B cell (primary cell): ENCODE results near the gene ZSCAN1. TPM values are rescaled to one million over a fixed set of nuclear protein-coding genes. Genes with fewer than 3 reads are reported as not detected.
A peak's percentile ranks its signal among the peaks of the same experiment; 100 is the strongest.

Experiments
- ATAC-seq: fragments of 200-7000 bp; cut with Tn5 transposase; one replicate; pipeline ENCODE4 v1.10.0; 2021; ENCODE audit warnings: low read depth, mild to moderate bottlenecking, moderate number of reproducible peaks, moderate library complexity
- CTCF ChIA-PET: fragments of 350-600 bp; sonication (Branson Sonifier 250); formaldehyde crosslinking; loops from one replicate; lab custom pipeline; 2021; ENCODE audit warnings: antibody characterized with exemption, inconsistent platforms; lab: Charles Lee
- POLR2A ChIA-PET: fragments of 350-600 bp; sonication (Branson Sonifier 250); formaldehyde crosslinking; loops from one replicate; lab custom pipeline; 2021; ENCODE audit warnings: antibody characterized with exemption; lab: Charles Lee
- DNase-seq: peaks from one replicate; pipeline ENCODE4 v3.0.0; 2013
- H2AFZ ChIP-seq: 2 replicates; pipeline ENCODE4 v1.6.1; 2012; ENCODE audit warnings: mild to moderate bottlenecking, low read depth, low read length; ENCODE audit not compliant: insufficient read depth, poor library complexity, severe bottlenecking
- H3K27ac ChIP-seq, 2 donors: 1 replicate in 1 of 2; 2 replicates in 1 of 2; pipeline ENCODE4 v1.5.1; 2012 to 2013; ENCODE audit warnings: low read length in 2 of 2, mild to moderate bottlenecking in 2 of 2, moderate library complexity in 1 of 2
- H3K27me3 ChIP-seq, 4 experiments: fragments of 200-600 bp in 1 of 4; sonication (generic) in 1 of 4; replicated peaks in 1 of 4; 1 replicate in 2 of 4; 2 replicates in 2 of 4; pipeline versions ENCODE4 v1.6.1 to v1.7.0; 2013 to 2016; ENCODE audit warnings: low read length in 3 of 4, mild to moderate bottlenecking in 2 of 4, mixed read lengths in 1 of 4, moderate library complexity in 1 of 4; ENCODE audit not compliant: insufficient read depth in 4 of 4, control insufficient read depth in 3 of 4; ENCODE audit errors: control extremely low read depth in 1 of 4
- H3K36me3 ChIP-seq, 2 experiments: replicated peaks in 1 of 2; 1 replicate in 1 of 2; 2 replicates in 1 of 2; pipeline versions ENCODE4 v1.6.1 to v1.7.1; 2013; ENCODE audit warnings: low read length in 1 of 2; ENCODE audit not compliant: insufficient read depth in 2 of 2, control insufficient read depth in 1 of 2; ENCODE audit errors: control extremely low read depth in 1 of 2, extremely low read depth in 1 of 2
- H3K4me1 ChIP-seq, 2 donors: fragments of 200-600 bp in 1 of 2; sonication (generic) in 1 of 2; 1 replicate in 1 of 2; 2 replicates in 1 of 2; pipeline versions ENCODE4 v1.5.1 to v1.6.1; 2013 to 2017; ENCODE audit warnings: low read length in 2 of 2; ENCODE audit not compliant: control insufficient read depth in 2 of 2, insufficient read depth in 2 of 2
- H3K4me2 ChIP-seq: replicated peaks from 2 replicates; pipeline ENCODE3; 2012; ENCODE audit warnings: mild to moderate bottlenecking, low read depth, low read length; ENCODE audit not compliant: poor library complexity, severe bottlenecking
- H3K4me3 ChIP-seq, 5 experiments: fragments of 200-600 bp in 1 of 5; sonication (generic) in 1 of 5; 1 replicate in 3 of 5; 2 replicates in 2 of 5; pipeline versions ENCODE4 v1.5.1 to v1.7.0; 2011 to 2016; ENCODE audit warnings: low read length in 4 of 5, mild to moderate bottlenecking in 4 of 5, low read depth in 2 of 5, control low read depth in 1 of 5, moderate library complexity in 1 of 5; ENCODE audit not compliant: insufficient read depth in 1 of 5; ENCODE audit errors: control extremely low read depth in 1 of 5, extremely low read depth in 1 of 5
- H3K79me2 ChIP-seq: fragments of 200-600 bp; sonication (generic); one replicate; pipeline ENCODE4 v1.6.0; 2016; ENCODE audit warnings: low read length; ENCODE audit not compliant: control insufficient read depth, insufficient read depth
- H3K9ac ChIP-seq: fragments of 200-600 bp; sonication (generic); 2 replicates; pipeline ENCODE4 v1.6.1; 2017; ENCODE audit warnings: mild to moderate bottlenecking, low read length, moderate library complexity
- H3K9me3 ChIP-seq, 3 donors: one replicate each; pipeline versions ENCODE4 v1.6.1 to v1.7.1; 2013; ENCODE audit warnings: low read length in 2 of 3; ENCODE audit not compliant: control insufficient read depth in 2 of 3, insufficient read depth in 1 of 3; ENCODE audit errors: control extremely low read depth in 1 of 3
- H4K20me1 ChIP-seq: 2 replicates; pipeline ENCODE4 v1.6.0; 2012; ENCODE audit warnings: mild to moderate bottlenecking, low read length; ENCODE audit not compliant: insufficient read depth, control insufficient read depth, poor library complexity, severe bottlenecking
- H3K27ac Mint-ChIP-seq: one replicate; pipeline ENCODE4 v1.8.0; 2021; ENCODE audit warnings: mixed read lengths
- H3K27me3 Mint-ChIP-seq: one replicate; pipeline ENCODE4 v1.8.0; 2021; ENCODE audit warnings: mixed read lengths
- H3K4me1 Mint-ChIP-seq: one replicate; pipeline ENCODE4 v1.8.0; 2021; ENCODE audit warnings: mixed read lengths
- H3K4me3 Mint-ChIP-seq: one replicate; pipeline ENCODE4 v1.8.0; 2021; ENCODE audit warnings: mixed read lengths
- H3K9me3 Mint-ChIP-seq: one replicate; pipeline ENCODE4 v1.8.0; 2022; ENCODE audit warnings: mixed read lengths; ENCODE audit not compliant: insufficient read depth
- EZH2 ChIP-seq: IDR thresholded peaks from 2 replicates; pipeline ENCODE4 v1.6.1; 2012; ENCODE audit warnings: borderline replicate concordance, low read depth, mild to moderate bottlenecking, moderate library complexity, low read length; ENCODE audit not compliant: insufficient read depth, poor library complexity, severe bottlenecking
- WGBS: methylation state at CpG from one replicate; pipeline ENCODE4 v1.1.5; 2013; ENCODE audit warnings: missing lambda C conversion rate; ENCODE audit not compliant: insufficient coverage; 5-methylcytosine and 5-hydroxymethylcytosine counted together
- intact Hi-C: fragments of 100-400 bp; cut with micrococcal nuclease; formaldehyde crosslinking; loops from one replicate; pipeline ENCODE4 v1.10.0; 2022
- polyA plus RNA-seq: library from polyadenylated mRNA; depleted of rRNA; stranded (reverse); fragments of >200 nt; gene quantifications from 2 replicates; pipeline ENCODE4 v1.2.3, GENCODE V29; 2012
- total RNA-seq, 2 donors: library from RNA; stranded (reverse); fragments of 120-200 nt in 1 of 2; gene quantifications; 1 replicate in 1 of 2; 2 replicates in 1 of 2; pipeline versions ENCODE4 v1.2.3 to v1.2.4, GENCODE V29; 2013 to 2022
- TF ChIP-seq, protein P1 (sequence below): fragments of 200-600 bp; IDR thresholded peaks from one replicate; pipeline ENCODE4 v1.8.0; 2022; ENCODE audit warnings: antibody characterized with exemption, mild to moderate bottlenecking

The ZSCAN1 gene
- total and polyA plus RNA-seq, 2 donors (not counting 1 experiment from before 2014, with no cell fraction given): 0.13 TPM; not detected in 1

DNA sequence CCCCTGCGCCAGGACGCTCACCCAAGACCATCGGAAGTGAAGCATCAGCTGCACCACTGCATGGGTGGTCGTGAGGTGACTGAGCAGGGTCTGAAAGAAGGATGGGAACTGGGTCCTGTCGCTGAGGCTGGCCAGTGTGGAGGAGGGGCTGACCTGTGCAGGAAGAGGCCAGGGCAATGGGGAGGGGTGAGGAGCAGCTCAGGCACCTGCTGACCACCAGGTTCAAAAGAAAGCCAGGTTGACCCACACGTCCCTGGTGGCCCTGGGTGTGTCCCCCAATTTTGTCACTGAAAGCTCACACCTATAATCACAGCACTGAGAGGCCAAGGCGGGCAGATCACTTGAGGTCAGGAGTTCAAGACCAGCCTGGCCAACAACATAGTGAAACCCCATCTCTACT, 13.7 kb upstream of the ZSCAN1 start:
- intact Hi-C loops: loop anchor here (5.0 kb wide), 1 partner anchor 77 kb away; the partner anchor contains the start of gene ZSCAN18
- Histone ChIP-seq H3K4me1 (no peaks in the 10 kb centered on the region), H2AFZ (no peak overlapping the region), H3K27me3 (peaks cover 0 to 7% (median 0%) of the 10 kb centered on the region in 4 experiments), H4K20me1 (no peaks in the 10 kb centered on the region), H3K79me2 (no peaks in the 10 kb centered on the region), H3K4me2 (no peak overlapping the region), H3K36me3 (no peaks in the 10 kb centered on the region), H3K4me3 (no peak overlapping the region), H3K9ac (no peak overlapping the region), H3K27ac (no peak overlapping the region), H3K9me3 (peaks cover 0 to 50% (median 0%) of the 10 kb centered on the region in 3 donors)
- CTCF ChIA-PET: no interaction called here
- POLR2A ChIA-PET: no interaction called here
- no peak for DNase-seq
- Mint-ChIP-seq H3K27me3 (peaks cover 3% of the 10 kb centered on the region), H3K9me3 (no peaks in the 10 kb centered on the region), H3K27ac (no peak overlapping the region), H3K4me3 (no peak overlapping the region), H3K4me1 (peaks cover 3% of the 10 kb centered on the region)
- ATAC-seq: no peak
- WGBS: 83% methylated on average over 7 of the region's 7 CpGs
- no peak for TF ChIP-seq EZH2
- TF ChIP-seq, protein P1, sequence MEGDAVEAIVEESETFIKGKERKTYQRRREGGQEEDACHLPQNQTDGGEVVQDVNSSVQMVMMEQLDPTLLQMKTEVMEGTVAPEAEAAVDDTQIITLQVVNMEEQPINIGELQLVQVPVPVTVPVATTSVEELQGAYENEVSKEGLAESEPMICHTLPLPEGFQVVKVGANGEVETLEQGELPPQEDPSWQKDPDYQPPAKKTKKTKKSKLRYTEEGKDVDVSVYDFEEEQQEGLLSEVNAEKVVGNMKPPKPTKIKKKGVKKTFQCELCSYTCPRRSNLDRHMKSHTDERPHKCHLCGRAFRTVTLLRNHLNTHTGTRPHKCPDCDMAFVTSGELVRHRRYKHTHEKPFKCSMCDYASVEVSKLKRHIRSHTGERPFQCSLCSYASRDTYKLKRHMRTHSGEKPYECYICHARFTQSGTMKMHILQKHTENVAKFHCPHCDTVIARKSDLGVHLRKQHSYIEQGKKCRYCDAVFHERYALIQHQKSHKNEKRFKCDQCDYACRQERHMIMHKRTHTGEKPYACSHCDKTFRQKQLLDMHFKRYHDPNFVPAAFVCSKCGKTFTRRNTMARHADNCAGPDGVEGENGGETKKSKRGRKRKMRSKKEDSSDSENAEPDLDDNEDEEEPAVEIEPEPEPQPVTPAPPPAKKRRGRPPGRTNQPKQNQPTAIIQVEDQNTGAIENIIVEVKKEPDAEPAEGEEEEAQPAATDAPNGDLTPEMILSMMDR: no peak

DNA sequence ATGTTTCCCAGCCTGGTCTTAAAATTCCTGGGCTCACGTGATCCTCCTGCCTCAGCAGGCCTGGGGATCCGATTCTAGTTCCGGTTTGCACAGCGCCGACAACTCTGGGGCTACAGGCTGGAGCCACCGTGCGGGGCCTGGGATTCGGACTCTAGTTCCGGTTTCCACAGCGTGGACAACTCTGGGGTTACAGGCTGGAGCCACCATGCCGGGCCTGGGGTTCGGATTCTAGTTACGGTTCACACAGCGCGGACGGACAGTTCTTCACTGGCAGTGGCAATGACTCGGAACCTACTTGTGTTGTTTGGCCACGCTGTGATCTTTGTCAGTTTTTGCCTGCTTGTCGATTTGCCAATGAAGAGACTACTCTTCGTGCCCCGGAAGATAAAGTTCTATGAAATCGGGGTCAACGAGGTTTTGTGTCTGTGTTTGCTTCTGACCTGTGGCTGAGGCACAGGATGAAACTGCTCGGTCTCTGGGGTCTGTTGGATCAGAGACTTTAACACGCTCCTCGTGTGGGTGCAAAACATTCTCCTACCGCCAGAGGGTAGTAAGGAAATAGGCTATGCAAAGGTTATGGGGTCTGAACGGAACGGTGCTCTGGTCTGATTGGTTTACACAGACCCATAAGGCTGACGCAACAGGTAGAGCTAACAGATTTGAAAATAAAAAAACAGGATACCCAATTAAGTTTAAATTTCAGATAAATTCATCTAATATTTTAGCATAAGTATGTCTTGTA, 12.1 kb upstream of the ZSCAN1 start:
- peaks cover 3% of the 10 kb centered on the region for H3K4me1 Mint-ChIP-seq
- Histone ChIP-seq H4K20me1 (no peaks in the 10 kb centered on the region), H3K27ac (no peak overlapping the region), H3K4me3 (no peak overlapping the region), H3K79me2 (no peaks in the 10 kb centered on the region), H3K27me3 (peaks cover 0 to 7% (median 0%) of the 10 kb centered on the region in 4 experiments), H2AFZ (peak overlapping the region; percentile 48), H3K4me2 (no peak overlapping the region), H3K9me3 (peaks cover 0 to 54% (median 0%) of the 10 kb centered on the region in 3 donors), H3K4me1 (no peaks in the 10 kb centered on the region), H3K9ac (no peak overlapping the region), H3K36me3 (no peaks in the 10 kb centered on the region)
- H3K4me3 Mint-ChIP-seq: no peak overlapping the region
- CTCF ChIA-PET: interaction anchor here (0.5 to 1.4 kb wide), 9 partner anchors 9 to 919 kb away, joined by 3 to 7 read pairs (median 4); partner anchors contain the start of genes ZNF329 and ZNF606
- peak; percentile 99 for ATAC-seq
- DNase-seq: peak; percentile 83
- H3K27me3 Mint-ChIP-seq: no peaks in the 10 kb centered on the region
- intact Hi-C loops: loop anchor here (1.0 to 5.0 kb wide), 2 partner anchors 76 to 129 kb away; partner anchors contain the start of genes ZNF329 and ZSCAN18
- no peak overlapping the region for H3K27ac Mint-ChIP-seq
- 66% methylated on average over 26 of the region's 30 CpGs for WGBS
- POLR2A ChIA-PET: interaction anchor here (0.8 to 1.2 kb wide), 2 partner anchors 132 to 135 kb away, joined by 3 to 5 read pairs; no protein-coding TSS in a partner anchor
- H3K9me3 Mint-ChIP-seq: peaks cover 4% of the 10 kb centered on the region
- TF ChIP-seq EZH2: no peak
- TF ChIP-seq, protein P1: peak; percentile 59
